BJ (cell line): Measurements from ENCODE around the gene MORF4L1. TPM values are rescaled to one million over a fixed set of nuclear protein-coding genes. Genes with fewer than 3 reads are reported as not detected.

Source experiments
- polyA plus RNA-seq: library from polyadenylated mRNA; depleted of rRNA; stranded (reverse); fragments of >200 nt; gene quantifications from 2 replicates; pipeline ENCODE4 v1.2.3, GENCODE V29; 2011; rRNA removed
- small RNA-seq: library from RNA; depleted of rRNA; stranded (forward); fragments of <200 nt; gene quantifications from one replicate; pipeline ENCODE3, GENCODE V24; 2012; ENCODE audit warnings: low replicate concordance, low read depth; ENCODE audit not compliant: insufficient read length

MORF4L1 gene
- polyA plus RNA-seq, 1 experiment = 199 TPM

Small RNA genes lying within 50 kb of the gene (small RNA-seq; reads per million reads assigned to genes)
- not detected for gene RNU6-415P

Other genes starting within 250 kb of the MORF4L1 start
- gene CHRNB4, start 231.7 kb upstream of the MORF4L1 start, polyA plus RNA-seq = not detected in 2 replicates
- gene ADAMTS7, start 61.4 kb upstream of the MORF4L1 start, polyA plus RNA-seq = 3.1 and 9.6 TPM in 2 replicates
- gene CTSH, start 72.2 kb downstream of the MORF4L1 start, polyA plus RNA-seq = 30.9 and 40.2 TPM in 2 replicates
- 0.07 and 0.31 TPM in 2 replicates for gene RASGRF1, start 217.9 kb downstream of the MORF4L1 start, polyA plus RNA-seq